NCI-H146 (cell line): ENCODE results near the gene SSR2.

Experiments used
- DNase-seq: peaks from one replicate; lab custom pipeline; 2025; lab: John Stamatoyannopoulos, UW

Gene SSR2

GRCh38 chr1:156020293-156021092 is at the start of gene SSR2:
SSR2 (minus strand) TSS chr1:156020951; CDS start chr1:156020167, 784 bp downstream.
- DNase-seq = peak; percentile 93

- DNase-seq = no peak
Measured at GRCh38 chr1:156070548-156070947, 49.8 kb upstream of the SSR2 start.

GRCh38 chr1:156069490-156070455 is 49.0 kb upstream of the SSR2 start:
- DNase-seq = no peak

- no peak for DNase-seq
Measured at GRCh38 chr1:156067262-156067661, 46.5 kb upstream of the SSR2 start.

GRCh38 chr1:156065871-156066270 is 45.1 kb upstream of the SSR2 start:
- no peak for DNase-seq

GRCh38 chr1:156065212-156065611 is 44.5 kb upstream of the SSR2 start:
- DNase-seq = no peak

- no peak for DNase-seq
Measured at GRCh38 chr1:156064615-156065014, 43.9 kb upstream of the SSR2 start.

GRCh38 chr1:156063997-156064285 is 43.2 kb upstream of the SSR2 start:
- no peak for DNase-seq

GRCh38 chr1:156062189-156062588 is 41.4 kb upstream of the SSR2 start:
- no peak for DNase-seq

- DNase-seq = peak; percentile 12
Measured at GRCh38 chr1:156060937-156061636, 40.3 kb upstream of the SSR2 start, which contains the start of gene RAB25. RAB25 (plus strand) TSS chr1:156061160; CDS start chr1:156061401, 241 bp downstream.

GRCh38 chr1:156056326-156056849 is 35.6 kb upstream of the SSR2 start:
- no peak for DNase-seq

- no peak for DNase-seq
Measured at GRCh38 chr1:156055281-156056048, 34.7 kb upstream of the SSR2 start.

- DNase-seq = peak; percentile 98
Measured at GRCh38 chr1:156054500-156055280, 33.9 kb upstream of the SSR2 start, which contains the start of gene LAMTOR2. LAMTOR2 (plus strand) TSS chr1:156054782; CDS start chr1:156054890, 108 bp downstream.

- DNase-seq = peak; percentile 91
Measured at GRCh38 chr1:156053768-156054499, 33.2 kb upstream of the SSR2 start, which contains the start of gene UBQLN4. UBQLN4 (minus strand) TSS chr1:156053798; CDS start chr1:156053701, 97 bp downstream.

GRCh38 chr1:156052862-156053767 is 32.4 kb upstream of the SSR2 start:
- peak; percentile 61 for DNase-seq

GRCh38 chr1:156051011-156051725 is 30.4 kb upstream of the SSR2 start:
- no peak for DNase-seq

- DNase-seq = no peak
Measured at GRCh38 chr1:156050376-156050775, 29.6 kb upstream of the SSR2 start.
